Uterus (tissue), 4 donors: ENCODE data around the gene MADCAM1. TPM values are rescaled to one million over a fixed set of nuclear protein-coding genes. Genes with fewer than 3 reads are reported as not detected.

Experiments used
- DNase-seq, 2 donors: peaks; one replicate each; pipeline ENCODE4 v3.0.0-alpha.2; 2019 to 2020
- H3K27ac ChIP-seq, 2 donors: fragments of 200-600 bp; sonication (generic); 1 replicate in 1 of 2; 2 replicates in 1 of 2; pipeline ENCODE4 v1.5.1; 2016 to 2018
- H3K27me3 ChIP-seq, 2 donors: fragments of 200-600 bp; sonication (generic); one replicate each; pipeline ENCODE4 v1.5.1; 2018 to 2019; ENCODE audit warnings: control low read depth in 1 of 2
- H3K36me3 ChIP-seq, 2 donors: fragments of 200-600 bp; sonication (generic); one replicate each; pipeline ENCODE4 v1.5.1; 2019; ENCODE audit warnings: control low read depth in 1 of 2
- H3K4me1 ChIP-seq, 2 donors: fragments of 200-600 bp; sonication (generic); one replicate each; pipeline ENCODE4 v1.5.1; 2018 to 2019; ENCODE audit warnings: control low read depth in 1 of 2
- H3K4me3 ChIP-seq, 2 donors: fragments of 200-600 bp; sonication (generic); 1 replicate in 1 of 2; 2 replicates in 1 of 2; pipeline ENCODE4 v1.5.1; 2018 to 2019; ENCODE audit warnings: mild to moderate bottlenecking in 1 of 2
- H3K9me3 ChIP-seq, 2 donors: fragments of 200-600 bp; sonication (generic); one replicate each; pipeline ENCODE4 v1.5.1; 2019; ENCODE audit warnings: control low read depth in 1 of 2
- POLR2A ChIP-seq, 2 donors: fragments of 450-650 bp; IDR thresholded peaks; one replicate each; pipeline ENCODE4 v1.6.1; 2016; ENCODE audit warnings: antibody characterized with exemption in 2 of 2, mild to moderate bottlenecking in 1 of 2, moderate library complexity in 1 of 2
- intact Hi-C: fragments of 100-400 bp; cut with DNase I; formaldehyde crosslinking; loops from one replicate; pipeline ENCODE4 v1.15.1; 2023; ENCODE audit warnings: low total_unique reads
- total RNA-seq, 4 donors: library from RNA; depleted of rRNA in 3 of 4; stranded (reverse); fragments of >200 nt in 3 of 4; gene quantifications; one replicate each; pipeline versions ENCODE4 v1.1.0 to v1.2.4, GENCODE V29; 2014 to 2023
- TF ChIP-seq, protein P1 (sequence below), 4 experiments: fragments of 200-600 bp in 2 of 4; fragments of 450-650 bp in 2 of 4; sonication (generic) in 2 of 4; IDR thresholded peaks; one replicate each; pipeline ENCODE4 v1.5.1; 2016 to 2019; ENCODE audit warnings: antibody characterized with exemption in 4 of 4, mild to moderate bottlenecking in 2 of 4, moderate library complexity in 1 of 4
- donor health status: DM: yes; HTN: yes; CAD: no.

Gene MADCAM1
- total RNA-seq, 4 donors from 2014 or later, result 0.34 to 2.7 TPM; not detected in 2

DNA sequence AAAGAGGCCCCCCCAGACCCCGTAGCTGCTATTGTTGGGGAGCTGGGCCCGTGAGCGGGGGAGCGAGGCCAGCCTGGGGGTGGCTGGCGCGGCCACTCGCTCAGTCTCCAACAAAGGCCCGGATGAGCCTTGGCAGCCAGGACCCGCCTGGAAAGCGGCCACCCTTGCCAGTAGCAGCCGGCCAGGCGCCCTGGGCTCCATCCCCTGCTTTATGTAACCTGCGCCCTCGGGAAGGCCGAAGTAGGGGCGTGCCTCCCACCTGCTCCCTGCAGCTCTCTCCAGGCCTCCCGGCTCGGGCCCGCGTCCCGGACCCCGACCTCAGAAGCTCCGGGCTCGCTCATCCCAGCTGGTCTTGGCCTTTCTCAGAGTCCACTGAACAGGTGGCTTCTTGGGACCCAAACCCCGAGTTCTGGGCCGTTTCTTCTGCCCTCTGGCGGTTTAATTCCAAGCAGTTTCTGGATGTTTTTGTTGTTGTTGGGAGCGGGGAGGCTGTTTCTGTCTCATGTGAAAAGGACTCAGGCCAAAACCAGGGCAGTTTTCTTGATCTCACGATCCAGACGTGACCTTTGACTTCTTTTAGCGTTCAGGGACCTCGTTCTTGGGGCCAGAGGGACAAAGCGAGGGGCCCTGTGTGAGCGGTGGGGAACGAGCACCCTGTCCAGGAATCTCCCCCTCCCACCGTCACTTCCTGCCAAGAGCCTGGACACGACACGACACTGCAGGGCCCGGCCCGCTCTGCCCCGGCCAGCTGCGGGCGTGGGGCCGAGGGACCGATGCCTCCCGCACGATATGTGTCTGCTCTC, 36.5 kb downstream of the MADCAM1 start:
- intact Hi-C loops, result no loop called here
- Histone ChIP-seq H3K27ac (peak overlapping the region; percentile 90 to 93), H3K36me3 (no peaks in the 10 kb centered on the region), H3K27me3 (no peaks in the 10 kb centered on the region), H3K9me3 (no peaks in the 10 kb centered on the region), H3K4me3 (peak overlapping the region; percentile 97 to 98), H3K4me1 (peaks cover 0 to 23% of the 10 kb centered on the region in 2 donors)
- peak; percentile 76 to 81 for DNase-seq
- no peak for TF ChIP-seq POLR2A (IDR thresholded peaks at IDR 0.05)
- TF ChIP-seq, protein P1, sequence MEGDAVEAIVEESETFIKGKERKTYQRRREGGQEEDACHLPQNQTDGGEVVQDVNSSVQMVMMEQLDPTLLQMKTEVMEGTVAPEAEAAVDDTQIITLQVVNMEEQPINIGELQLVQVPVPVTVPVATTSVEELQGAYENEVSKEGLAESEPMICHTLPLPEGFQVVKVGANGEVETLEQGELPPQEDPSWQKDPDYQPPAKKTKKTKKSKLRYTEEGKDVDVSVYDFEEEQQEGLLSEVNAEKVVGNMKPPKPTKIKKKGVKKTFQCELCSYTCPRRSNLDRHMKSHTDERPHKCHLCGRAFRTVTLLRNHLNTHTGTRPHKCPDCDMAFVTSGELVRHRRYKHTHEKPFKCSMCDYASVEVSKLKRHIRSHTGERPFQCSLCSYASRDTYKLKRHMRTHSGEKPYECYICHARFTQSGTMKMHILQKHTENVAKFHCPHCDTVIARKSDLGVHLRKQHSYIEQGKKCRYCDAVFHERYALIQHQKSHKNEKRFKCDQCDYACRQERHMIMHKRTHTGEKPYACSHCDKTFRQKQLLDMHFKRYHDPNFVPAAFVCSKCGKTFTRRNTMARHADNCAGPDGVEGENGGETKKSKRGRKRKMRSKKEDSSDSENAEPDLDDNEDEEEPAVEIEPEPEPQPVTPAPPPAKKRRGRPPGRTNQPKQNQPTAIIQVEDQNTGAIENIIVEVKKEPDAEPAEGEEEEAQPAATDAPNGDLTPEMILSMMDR (IDR thresholded peaks at IDR 0.05), result peak; percentile 35 to 61 (median 50)

DNA sequence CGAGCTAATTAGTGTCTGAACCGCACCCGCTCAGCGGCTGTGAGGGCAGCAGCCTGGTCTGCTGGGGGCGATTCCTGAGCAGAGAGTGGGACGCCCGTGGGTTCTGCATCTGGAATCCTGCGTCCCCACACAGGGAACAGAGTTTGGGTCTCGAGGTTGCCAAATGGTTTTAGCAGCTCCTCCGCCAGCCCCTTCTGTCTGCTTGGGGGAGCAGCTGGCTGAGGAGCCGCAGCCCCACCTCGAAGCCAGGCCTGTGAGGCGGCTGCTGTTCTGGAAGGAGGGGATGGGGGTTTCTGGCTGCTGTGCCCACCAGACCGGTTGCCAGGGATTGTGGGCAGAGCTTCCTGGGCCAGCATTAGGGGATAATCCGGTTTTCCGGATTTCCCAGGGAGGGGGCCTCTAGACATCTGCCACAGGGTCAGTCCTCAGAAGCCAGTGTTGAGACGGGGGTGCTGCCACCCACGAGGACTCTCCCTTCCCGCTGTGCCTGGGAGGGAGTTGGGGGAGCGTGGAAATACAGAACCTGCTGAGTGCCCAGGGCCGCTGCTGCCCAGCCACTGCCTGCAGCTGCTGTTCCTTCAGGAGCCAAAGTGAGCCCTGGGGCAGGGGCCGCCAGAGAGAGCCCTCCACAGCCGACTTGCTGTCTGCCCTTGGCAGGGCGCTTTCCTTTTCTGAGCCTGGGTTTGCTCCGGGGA, 37.2 kb downstream of the MADCAM1 start:
- TF ChIP-seq POLR2A (IDR thresholded peaks at IDR 0.05), result no peak
- TF ChIP-seq, protein P1 (IDR thresholded peaks at IDR 0.05), result no peak
- intact Hi-C loops, result no loop called here

DNA sequence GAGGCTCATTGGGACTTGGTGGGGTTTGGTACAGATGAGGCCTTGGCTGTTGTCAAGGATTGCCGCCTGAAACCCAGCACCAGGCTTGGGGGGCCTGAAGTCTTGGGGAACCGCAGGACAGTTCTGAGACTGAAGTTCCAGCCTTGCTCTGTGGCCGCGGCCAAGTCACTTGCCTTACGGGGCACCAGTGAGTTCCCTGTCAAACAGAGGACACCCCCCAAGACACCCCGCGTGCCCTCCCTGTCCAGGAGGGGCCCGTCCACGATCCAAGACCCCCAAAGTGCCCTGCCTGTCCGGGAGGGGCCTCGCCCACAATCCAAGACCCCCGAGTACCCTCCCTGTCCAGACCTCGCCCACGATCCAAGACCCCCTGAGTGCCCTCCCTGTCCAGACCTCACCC, 37.8 kb downstream of the MADCAM1 start:
- TF ChIP-seq, protein P1 (IDR thresholded peaks at IDR 0.05), result no peak
- no peak for TF ChIP-seq POLR2A (IDR thresholded peaks at IDR 0.05)
- Histone ChIP-seq H3K4me1 (peaks cover 0 to 23% of the 10 kb centered on the region in 2 donors), H3K27ac (peak overlapping the region; percentile 90 to 93), H3K9me3 (no peaks in the 10 kb centered on the region), H3K4me3 (no peak overlapping the region), H3K27me3 (no peaks in the 10 kb centered on the region), H3K36me3 (no peaks in the 10 kb centered on the region)
- intact Hi-C loops, result no loop called here
- DNase-seq, result no peak

More for the DNA sequence above, 37.2 kb downstream of the MADCAM1 start:
- Histone ChIP-seq H3K4me1 (peaks cover 0 to 23% of the 10 kb centered on the region in 2 donors), H3K36me3 (no peaks in the 10 kb centered on the region), H3K4me3 (peak overlapping the region; percentile 97 to 98), H3K27ac (peak overlapping the region; percentile 90 to 93), H3K9me3 (no peaks in the 10 kb centered on the region), H3K27me3 (no peaks in the 10 kb centered on the region)
- no peak for DNase-seq

DNA sequence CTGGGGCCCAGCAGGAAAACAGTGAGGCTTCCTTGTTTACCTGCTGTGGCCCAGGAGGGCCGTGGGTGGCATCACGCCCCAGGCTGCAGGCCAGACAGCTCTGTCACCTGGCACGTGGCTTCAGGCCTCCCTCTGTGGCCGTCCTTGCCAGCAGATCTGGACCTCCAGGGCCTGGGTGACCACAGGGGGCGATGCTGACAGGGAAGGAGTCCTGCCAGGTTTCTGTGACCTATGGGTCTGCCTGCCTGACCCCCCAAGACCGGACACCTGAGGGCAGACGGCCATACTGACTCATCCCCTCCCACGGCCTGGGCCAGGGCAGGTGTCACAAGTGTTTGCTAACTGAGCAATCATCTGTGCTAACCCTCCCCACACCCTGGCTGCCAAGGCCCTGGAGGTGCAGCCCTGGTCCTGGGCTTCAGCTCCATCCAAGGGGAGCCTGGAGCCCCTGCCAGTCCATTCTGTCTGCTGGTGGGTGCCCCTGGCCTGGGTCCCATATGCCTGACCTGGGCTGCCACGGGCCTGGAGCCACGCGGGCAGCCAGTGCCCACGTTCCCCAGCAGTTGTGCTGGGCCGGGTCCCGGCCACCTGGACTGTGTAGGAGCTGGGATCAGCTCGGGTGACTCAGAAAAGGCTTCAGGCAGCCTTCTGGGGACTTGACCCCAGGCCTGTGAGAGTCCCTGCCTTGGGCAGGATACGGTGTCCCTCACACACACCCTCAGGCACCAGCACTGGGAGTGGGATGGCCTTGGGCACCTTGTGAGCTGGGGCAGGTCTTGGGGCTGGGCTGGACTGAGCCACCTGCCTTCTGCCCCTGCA, 38.9 kb downstream of the MADCAM1 start:
- Histone ChIP-seq H3K4me3 (no peak overlapping the region), H3K9me3 (no peaks in the 10 kb centered on the region), H3K27me3 (no peaks in the 10 kb centered on the region), H3K27ac (no peak overlapping the region), H3K4me1 (peaks cover 0 to 23% of the 10 kb centered on the region in 2 donors), H3K36me3 (no peaks in the 10 kb centered on the region)
- intact Hi-C loops, result no loop called here
- TF ChIP-seq, protein P1 (IDR thresholded peaks at IDR 0.05), result no peak
- no peak for TF ChIP-seq POLR2A (IDR thresholded peaks at IDR 0.05)
- DNase-seq, result no peak
